H1 (cell line): ENCODE results near the gene COMT. TPM values are rescaled to one million over a fixed set of nuclear protein-coding genes. Genes with fewer than 3 reads are reported as not detected.

ENCODE experiments used
- BACH1 ChIP-seq: IDR thresholded peaks from 2 replicates; pipeline ENCODE4 v1.6.1; 2012; ENCODE audit warnings: low read length, improper control_type of control experiment
- CBX5 ChIP-seq: fragments of 300-800, 300-1000 bp; sonication (generic); IDR thresholded peaks from 2 replicates; pipeline ENCODE4 v1.7.1; 2016; ENCODE audit warnings: antibody characterized with exemption, low read length, low read depth
- CBX8 ChIP-seq: fragments of 300-800, 300-1000 bp; sonication (generic); IDR thresholded peaks from 2 replicates; pipeline ENCODE4 v1.7.1; 2016; ENCODE audit warnings: low read depth, low read length, borderline replicate concordance
- CHD1 ChIP-seq: IDR thresholded peaks from 2 replicates; pipeline ENCODE4 v1.6.1; 2012; ENCODE audit warnings: low read depth, low read length, improper control_type of control experiment
- HDAC2 ChIP-seq, 2 experiments: fragments of 300-600 bp in 1 of 2; sonication (generic) in 1 of 2; IDR thresholded peaks; 2 replicates each; pipeline ENCODE4 v1.6.1; 2011 to 2012; ENCODE audit warnings: low read depth in 2 of 2, low read length in 2 of 2, mild to moderate bottlenecking in 2 of 2, moderate library complexity in 2 of 2, borderline replicate concordance in 1 of 2, inconsistent platforms in 1 of 2
- HDAC6 ChIP-seq: IDR thresholded peaks from one replicate; pipeline ENCODE4 v1.7.1; 2012; ENCODE audit warnings: low read depth, mild to moderate bottlenecking, inconsistent platforms, low read length, moderate library complexity
- KDM4A ChIP-seq: IDR thresholded peaks from one replicate; pipeline ENCODE4 v1.7.1; 2012; ENCODE audit warnings: low read depth, mild to moderate bottlenecking, moderate library complexity, low read length, inconsistent platforms; ENCODE audit not compliant: severe bottlenecking
- RFX5 ChIP-seq: IDR thresholded peaks from 2 replicates; pipeline ENCODE4 v1.6.1; 2011; ENCODE audit warnings: low read depth, low read length, improper control_type of control experiment, borderline replicate concordance
- RNF2 ChIP-seq: fragments of 200-900, 300-1000 bp; sonication (generic); IDR thresholded peaks from 2 replicates; pipeline ENCODE4 v1.7.1; 2016; ENCODE audit warnings: borderline replicate concordance, low read depth, mild to moderate bottlenecking, antibody characterized with exemption, low read length; ENCODE audit not compliant: poor library complexity, severe bottlenecking; ENCODE audit errors: missing control alignments
- TAF7 ChIP-seq: optimal IDR thresholded peaks from 2 replicates; pipeline ENCODE3; 2011; ENCODE audit warnings: low read depth, mild to moderate bottlenecking, inconsistent platforms, low read length, moderate library complexity, borderline replicate concordance
- TBP ChIP-seq: IDR thresholded peaks from 2 replicates; pipeline ENCODE4 v1.6.1; 2011; ENCODE audit warnings: low read depth, low read length, improper control_type of control experiment
- polyA plus RNA-seq, 7 experiments: library from polyadenylated mRNA; depleted of rRNA in 3 of 7; stranded (reverse) in 5 of 7; unstranded in 2 of 7; fragments of >200 nt in 5 of 7; fragments of 200-250 nt in 2 of 7; gene quantifications; 1 replicate in 5 of 7; 2 replicates in 1 of 7; 4 replicates in 1 of 7; pipeline versions ENCODE4 v1.2.1 to v1.2.3, GENCODE V29; 2011 to 2013; ENCODE audit warnings: missing spikeins in 2 of 7, mixed read lengths in 2 of 7
- total RNA-seq: library from RNA; stranded (reverse); fragmentation: NEBNext Ultra II Directional; extraction: Animal tissue kit (Norgen Biotek cat#: 25700); gene quantifications from 2 replicates; pipeline ENCODE4 v1.2.1, GENCODE V29; 2021
- TF ChIP-seq, protein P1 (sequence below): IDR thresholded peaks from 2 replicates; pipeline ENCODE4 v1.6.1; 2012; ENCODE audit warnings: inconsistent platforms

The COMT gene
- total and polyA plus RNA-seq, 2 of the 8 experiments (the other 6 are each of a cell fraction or from before 2014, with no cell fraction given) = 15.2 to 33.7 TPM

DNA sequence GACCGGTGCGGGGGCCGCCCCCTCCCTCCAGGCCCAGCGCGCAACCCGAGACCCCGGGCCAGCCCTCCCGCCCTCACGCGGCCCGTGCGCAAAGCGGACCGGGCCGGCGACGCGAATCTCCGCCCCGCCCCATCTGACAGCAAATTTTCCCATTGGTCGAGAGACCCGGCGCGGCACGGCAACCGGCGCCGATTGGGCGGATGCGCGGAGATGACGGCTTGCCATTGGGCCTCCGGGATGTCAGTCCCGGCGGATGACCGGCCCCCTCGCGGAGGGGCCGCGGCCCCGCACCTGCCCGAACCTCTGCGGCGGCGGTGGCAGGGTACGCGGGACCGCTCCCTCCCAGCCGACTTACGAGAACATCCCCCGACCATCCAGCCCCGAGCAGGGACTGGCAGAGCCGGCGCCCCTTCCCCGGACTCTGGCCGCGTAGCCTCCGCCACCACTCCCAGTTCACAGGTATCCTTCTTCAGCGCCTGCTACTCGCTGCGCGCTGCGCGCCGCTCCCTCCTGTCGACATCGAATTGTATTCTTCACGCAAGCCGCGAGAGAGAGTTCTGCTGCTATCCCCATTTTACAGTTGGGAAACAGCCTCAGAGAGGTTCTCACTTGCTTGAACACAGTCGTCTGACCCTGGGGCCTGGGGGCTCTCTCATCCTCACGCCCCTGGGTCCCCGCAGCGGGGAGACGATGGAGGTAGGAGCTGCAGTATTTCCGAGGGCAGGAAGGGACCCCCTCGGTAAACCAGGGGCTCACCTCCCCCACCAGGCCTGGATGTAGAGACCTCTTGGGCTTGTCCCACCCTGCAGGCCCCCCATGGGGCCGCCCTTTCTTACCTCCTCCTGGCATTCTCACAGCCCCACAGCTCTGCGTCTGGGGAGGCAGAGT, 75.4 kb downstream of the COMT start, which contains the start of gene ARVCF (continued):
- TF ChIP-seq RNF2 = no peak
- 0 out of 2 replicates have a peak, but pooled peaks have one; percentile 27 for TF ChIP-seq BACH1
- no peak for TF ChIP-seq CBX5
- no peak for TF ChIP-seq CHD1
- 0 out of 2 replicates have a peak, but pooled peaks have one; percentile 11 for TF ChIP-seq TBP
- peak; percentile 85 for TF ChIP-seq KDM4A
- TF ChIP-seq, protein P1, sequence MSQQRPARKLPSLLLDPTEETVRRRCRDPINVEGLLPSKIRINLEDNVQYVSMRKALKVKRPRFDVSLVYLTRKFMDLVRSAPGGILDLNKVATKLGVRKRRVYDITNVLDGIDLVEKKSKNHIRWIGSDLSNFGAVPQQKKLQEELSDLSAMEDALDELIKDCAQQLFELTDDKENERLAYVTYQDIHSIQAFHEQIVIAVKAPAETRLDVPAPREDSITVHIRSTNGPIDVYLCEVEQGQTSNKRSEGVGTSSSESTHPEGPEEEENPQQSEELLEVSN = peak; percentile 60; the same call in 1 of the 2 replicates
- TF ChIP-seq HDAC6 = no peak
- TF ChIP-seq RFX5 = no peak
- TF ChIP-seq TAF7 = no peak
- TF ChIP-seq HDAC2 (IDR thresholded peaks at IDR 0.05; ENCODE audit: borderline replicate concordance in 1 of 2, low read depth in 2 of 2, low read length in 2 of 2) = no peak
- no peak for TF ChIP-seq CBX8
